Neural progenitor cell (in vitro differentiated cells): ENCODE data around the gene HYAL3. TPM values are rescaled to one million over a fixed set of nuclear protein-coding genes. Genes with fewer than 3 reads are reported as not detected.

Source experiments
- DNase-seq: peaks from one replicate; pipeline ENCODE4 v3.0.0-alpha.2; 2016; ENCODE audit warnings: low spot score
- H2AFZ ChIP-seq: fragments of 200-600 bp; sonication (generic); replicated peaks from 2 replicates; pipeline ENCODE4 v1.6.1; 2016; ENCODE audit warnings: antibody characterized with exemption
- H3F3A ChIP-seq: fragments of 200-600 bp; sonication (generic); 2 replicates; pipeline ENCODE4 v1.6.1; 2016; ENCODE audit warnings: antibody characterized with exemption, low read depth
- H3K27ac ChIP-seq: fragments of 200-600 bp; sonication (generic); 2 replicates; pipeline ENCODE4 v1.5.1; 2016; ENCODE audit warnings: mild to moderate bottlenecking
- H3K27me3 ChIP-seq: fragments of 200-600 bp; sonication (generic); 2 replicates; pipeline ENCODE4 v1.6.1; 2016; ENCODE audit warnings: mild to moderate bottlenecking, moderate library complexity
- H3K36me3 ChIP-seq: fragments of 200-600 bp; sonication (generic); 2 replicates; pipeline ENCODE4 v1.5.1; 2016
- H3K4me1 ChIP-seq: fragments of 200-600 bp; sonication (generic); 2 replicates; pipeline ENCODE4 v1.6.1; 2016; ENCODE audit warnings: mixed run types
- H3K4me2 ChIP-seq: fragments of 200-600 bp; sonication (generic); 2 replicates; pipeline ENCODE4 v1.6.1; 2016
- H3K4me3 ChIP-seq: fragments of 200-600 bp; sonication (generic); 2 replicates; pipeline ENCODE4 v1.5.1; 2016
- H3K79me2 ChIP-seq: fragments of 200-600 bp; sonication (generic); 2 replicates; pipeline ENCODE4 v1.6.1; 2016; ENCODE audit warnings: low read depth
- H3K9ac ChIP-seq: fragments of 200-600 bp; sonication (generic); 2 replicates; pipeline ENCODE4 v1.6.1; 2016
- H3K9me3 ChIP-seq: fragments of 200-600 bp; sonication (generic); 2 replicates; pipeline ENCODE4 v1.5.1; 2016; ENCODE audit warnings: low read depth
- H4K20me1 ChIP-seq: fragments of 200-600 bp; sonication (generic); 2 replicates; pipeline ENCODE4 v1.6.1; 2016; ENCODE audit warnings: low read depth
- H3K27ac Mint-ChIP-seq: 3 replicates; pipeline ENCODE4 v1.8.0; 2021; ENCODE audit warnings: mixed read lengths
- H3K27me3 Mint-ChIP-seq: 2 replicates; pipeline ENCODE4 v1.8.0; 2022; ENCODE audit warnings: low read depth, mild to moderate bottlenecking, inconsistent platforms, moderate library complexity, mixed read lengths; ENCODE audit not compliant: insufficient read depth
- H3K36me3 Mint-ChIP-seq: 3 replicates; pipeline ENCODE4 v1.8.0; 2021; ENCODE audit warnings: mixed read lengths
- H3K4me1 Mint-ChIP-seq: 3 replicates; pipeline ENCODE4 v1.8.0; 2021; ENCODE audit warnings: mixed read lengths
- H3K4me3 Mint-ChIP-seq: 3 replicates; pipeline ENCODE4 v1.8.0; 2021; ENCODE audit warnings: mild to moderate bottlenecking, moderate library complexity, mixed read lengths
- H3K9me3 Mint-ChIP-seq: 3 replicates; pipeline ENCODE4 v1.8.0; 2020; ENCODE audit warnings: mixed read lengths
- EZH2 ChIP-seq: fragments of 200-600 bp; sonication (generic); IDR thresholded peaks from 2 replicates; pipeline ENCODE4 v1.6.1; 2017; ENCODE audit warnings: antibody characterized with exemption, mild to moderate bottlenecking, moderate library complexity
- EZH2phosphoT487 ChIP-seq: fragments of 200-600 bp; sonication (generic); IDR thresholded peaks from 2 replicates; pipeline ENCODE4 v1.6.1; 2017; ENCODE audit warnings: antibody characterized with exemption
- total RNA-seq: library from RNA; depleted of rRNA; stranded (reverse); fragments of >200 nt; gene quantifications from 2 replicates; pipeline ENCODE4 v1.2.3, GENCODE V29; 2015; ENCODE audit warnings: low replicate concordance
- TF ChIP-seq, protein P1 (sequence below): fragments of 200-600 bp; sonication (generic); IDR thresholded peaks from 2 replicates; pipeline ENCODE4 v1.5.1; 2017; ENCODE audit warnings: antibody characterized with exemption, mild to moderate bottlenecking

Gene HYAL3
- total RNA-seq, 1 donor from 2014 or later = 2.2 TPM

DNA sequence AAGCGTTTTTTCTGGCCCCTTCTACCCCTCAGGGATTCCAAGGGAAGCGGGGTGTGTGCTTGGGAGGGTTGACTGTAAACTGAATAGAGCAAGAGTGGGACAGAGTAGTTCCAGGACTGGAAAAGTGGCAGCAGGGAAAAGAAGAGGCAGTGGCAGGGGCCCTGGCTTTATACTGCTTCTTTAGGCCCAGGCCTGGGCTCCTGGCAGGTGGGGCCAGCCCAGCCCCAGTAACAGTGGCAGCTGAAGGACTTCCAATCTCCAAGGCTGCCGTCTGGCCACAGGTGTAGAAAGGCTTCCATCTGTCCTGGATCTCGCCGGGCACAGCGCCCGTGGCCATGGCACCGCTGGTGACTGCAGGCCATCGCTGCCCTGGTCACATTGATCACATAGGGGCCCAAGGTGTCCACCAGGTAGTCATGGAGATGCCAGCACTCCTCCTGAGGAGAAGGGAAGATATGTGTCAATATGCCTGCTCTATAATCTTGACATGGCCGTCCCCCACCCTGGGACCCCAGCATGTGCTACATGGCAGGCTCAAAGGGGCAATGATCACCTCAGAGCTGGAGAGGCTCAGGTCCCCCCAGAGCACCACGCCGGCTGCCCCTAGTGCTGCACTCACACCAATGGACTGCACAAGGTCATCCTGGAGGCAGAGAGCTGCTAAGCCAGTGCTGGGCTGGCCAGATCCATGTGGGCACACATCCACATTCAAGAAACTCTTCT is 6.0 kb downstream of the HYAL3 start:
- peaks cover 16% of the 10 kb centered on the region for H3K4me1 Mint-ChIP-seq
- H3K4me2 ChIP-seq = peak overlapping the region; percentile 74
- H3K27me3 Mint-ChIP-seq = peaks cover 12% of the 10 kb centered on the region
- TF ChIP-seq EZH2 (no peak), EZH2phosphoT487 (no peak)
- TF ChIP-seq, protein P1, sequence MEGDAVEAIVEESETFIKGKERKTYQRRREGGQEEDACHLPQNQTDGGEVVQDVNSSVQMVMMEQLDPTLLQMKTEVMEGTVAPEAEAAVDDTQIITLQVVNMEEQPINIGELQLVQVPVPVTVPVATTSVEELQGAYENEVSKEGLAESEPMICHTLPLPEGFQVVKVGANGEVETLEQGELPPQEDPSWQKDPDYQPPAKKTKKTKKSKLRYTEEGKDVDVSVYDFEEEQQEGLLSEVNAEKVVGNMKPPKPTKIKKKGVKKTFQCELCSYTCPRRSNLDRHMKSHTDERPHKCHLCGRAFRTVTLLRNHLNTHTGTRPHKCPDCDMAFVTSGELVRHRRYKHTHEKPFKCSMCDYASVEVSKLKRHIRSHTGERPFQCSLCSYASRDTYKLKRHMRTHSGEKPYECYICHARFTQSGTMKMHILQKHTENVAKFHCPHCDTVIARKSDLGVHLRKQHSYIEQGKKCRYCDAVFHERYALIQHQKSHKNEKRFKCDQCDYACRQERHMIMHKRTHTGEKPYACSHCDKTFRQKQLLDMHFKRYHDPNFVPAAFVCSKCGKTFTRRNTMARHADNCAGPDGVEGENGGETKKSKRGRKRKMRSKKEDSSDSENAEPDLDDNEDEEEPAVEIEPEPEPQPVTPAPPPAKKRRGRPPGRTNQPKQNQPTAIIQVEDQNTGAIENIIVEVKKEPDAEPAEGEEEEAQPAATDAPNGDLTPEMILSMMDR = no peak
- H2AFZ ChIP-seq = no peak overlapping the region
- H3K9ac ChIP-seq = no peak overlapping the region
- no peaks in the 10 kb centered on the region for H3K9me3 Mint-ChIP-seq
- peak overlapping the region; percentile 92 for H3K27ac Mint-ChIP-seq
- no peaks in the 10 kb centered on the region for H3K27me3 ChIP-seq
- H3K27ac ChIP-seq = no peak overlapping the region
- no peaks in the 10 kb centered on the region for H3F3A ChIP-seq
- peaks cover 12% of the 10 kb centered on the region for H3K79me2 ChIP-seq
- H3K4me3 ChIP-seq = peak overlapping the region; percentile 77
- peak; percentile 1 for DNase-seq
- peaks cover under 1% of the 10 kb centered on the region for H4K20me1 ChIP-seq
- H3K4me1 ChIP-seq = peaks cover 13% of the 10 kb centered on the region
- peaks cover 1% of the 10 kb centered on the region for H3K36me3 Mint-ChIP-seq
- H3K4me3 Mint-ChIP-seq = peak overlapping the region; percentile 87
- H3K36me3 ChIP-seq = no peaks in the 10 kb centered on the region
- H3K9me3 ChIP-seq = no peaks in the 10 kb centered on the region

DNA sequence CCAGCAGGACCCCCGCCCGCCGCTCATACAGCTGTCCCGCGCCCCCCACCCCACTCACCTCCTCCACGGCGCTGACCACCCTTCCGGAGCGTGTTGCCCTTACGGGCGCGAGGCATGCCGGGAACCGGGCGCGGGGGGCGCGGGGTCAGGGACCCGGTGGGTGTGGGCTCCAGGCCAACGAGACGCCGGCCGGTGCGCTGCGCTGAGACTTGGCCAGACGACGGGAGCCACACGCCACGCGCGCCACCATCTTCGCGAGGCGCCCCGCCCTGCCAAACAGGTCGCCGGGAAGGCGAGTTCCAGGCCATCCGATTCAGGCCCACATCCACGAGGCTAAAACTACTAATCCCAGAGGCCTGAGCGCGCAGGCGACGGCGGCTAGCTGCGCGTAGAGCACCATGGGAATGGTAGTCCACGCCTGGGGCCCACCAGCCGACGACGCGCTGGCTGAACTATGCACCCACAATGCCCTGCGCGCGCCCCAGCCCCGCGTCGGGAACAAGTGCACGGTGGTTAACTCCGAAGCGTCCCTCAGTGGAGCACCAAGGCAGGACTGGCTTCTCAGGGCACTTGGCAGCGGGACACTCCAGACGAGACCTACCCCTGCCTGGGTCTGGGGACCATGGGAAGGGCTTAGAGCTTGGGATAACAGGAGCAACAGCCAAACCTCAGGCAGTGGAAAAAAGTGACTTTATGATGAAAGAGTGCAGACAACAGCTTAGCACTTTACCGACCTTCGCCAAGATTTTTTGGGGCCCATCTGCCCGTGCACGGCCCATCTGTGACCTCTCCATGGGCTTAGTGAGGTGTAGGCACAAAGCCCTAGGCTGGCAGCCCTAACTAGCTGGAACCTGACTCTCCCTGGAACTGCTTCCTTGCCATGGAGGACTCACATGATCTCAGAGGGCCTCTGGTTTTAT is 6.8 kb downstream of the HYAL3 start, which contains the start of gene IFRD2:
TSS of gene IFRD2 (minus strand) at position 271 of the 920 bp plus-strand sequence. CDS start at position 116, 155 bp downstream.
- peak within 1 kb of the TSS; percentile 92 for H3K27ac Mint-ChIP-seq
- Histone ChIP-seq H3K4me1 (peaks cover 13% of the 10 kb centered on the region), H4K20me1 (no peaks in the 10 kb centered on the region), H3K4me2 (peak within 1 kb of the TSS; percentile 99), H3K27me3 (no peaks in the 10 kb centered on the region), H3K36me3 (no peaks in the 10 kb centered on the region), H3K9me3 (no peaks in the 10 kb centered on the region), H3K4me3 (peak within 1 kb of the TSS; percentile 77), H3F3A (no peaks in the 10 kb centered on the region), H2AFZ (peak within 1 kb of the TSS; percentile 26), H3K79me2 (peaks cover 12% of the 10 kb centered on the region), H3K27ac (no peak within 1 kb of the TSS), H3K9ac (peak within 1 kb of the TSS; percentile 58)
- peaks cover 13% of the 10 kb centered on the region for H3K4me1 Mint-ChIP-seq
- no peaks in the 10 kb centered on the region for H3K9me3 Mint-ChIP-seq
- peaks cover 12% of the 10 kb centered on the region for H3K27me3 Mint-ChIP-seq
- peak within 1 kb of the TSS; percentile 87 for H3K4me3 Mint-ChIP-seq
- no peak for TF ChIP-seq EZH2
- TF ChIP-seq, protein P1 = no peak
- TF ChIP-seq EZH2phosphoT487 = no peak
- DNase-seq = peak; percentile 99
- H3K36me3 Mint-ChIP-seq = peaks cover 3% of the 10 kb centered on the region

DNA sequence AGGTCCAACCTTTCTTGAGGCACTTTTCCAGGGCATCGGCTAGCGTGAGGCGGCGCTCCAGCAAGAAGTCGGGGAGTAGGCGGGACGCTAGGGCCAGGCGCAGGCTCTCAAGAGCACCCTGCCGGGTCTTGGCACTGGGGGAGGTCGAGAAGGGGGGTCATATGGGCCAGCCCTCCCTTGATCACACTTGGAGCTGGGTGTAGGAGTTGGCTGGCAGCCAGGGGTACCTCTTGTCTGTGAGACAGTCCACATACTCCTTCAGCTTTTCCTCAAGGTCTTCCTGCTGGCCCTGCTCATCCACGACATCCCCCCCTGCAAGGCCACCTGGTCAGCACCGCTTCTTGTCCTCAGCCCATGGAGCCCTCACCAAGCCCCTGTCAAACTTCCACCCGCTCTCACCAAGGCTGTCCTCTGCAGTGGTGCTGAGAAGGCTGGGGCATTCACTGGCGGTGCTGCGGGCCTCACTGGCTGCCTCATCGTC is 9.0 kb downstream of the HYAL3 start:
- no peaks in the 10 kb centered on the region for H3K9me3 Mint-ChIP-seq
- H3K36me3 Mint-ChIP-seq = peaks cover 2% of the 10 kb centered on the region
- peaks cover 9% of the 10 kb centered on the region for H3K27me3 Mint-ChIP-seq

More for the DNA sequence above, 9.0 kb downstream of the HYAL3 start:
- H3K4me3 Mint-ChIP-seq = peak overlapping the region; percentile 57
- no peaks in the 10 kb centered on the region for H3K9me3 ChIP-seq
- no peak overlapping the region for H3K27ac Mint-ChIP-seq
- H2AFZ ChIP-seq = no peak overlapping the region
- no peaks in the 10 kb centered on the region for H3K36me3 ChIP-seq
- DNase-seq = no peak
- H3K4me2 ChIP-seq = no peak overlapping the region
- H3F3A ChIP-seq = peaks cover 4% of the 10 kb centered on the region
- H3K79me2 ChIP-seq = peaks cover 12% of the 10 kb centered on the region
- H3K4me1 ChIP-seq = peaks cover 13% of the 10 kb centered on the region
- H4K20me1 ChIP-seq = no peaks in the 10 kb centered on the region
- no peak overlapping the region for H3K4me3 ChIP-seq
- TF ChIP-seq, protein P1 = no peak
- no peak for TF ChIP-seq EZH2
- no peaks in the 10 kb centered on the region for H3K27me3 ChIP-seq
- peaks cover 17% of the 10 kb centered on the region for H3K4me1 Mint-ChIP-seq
- H3K9ac ChIP-seq = no peak overlapping the region
- no peak overlapping the region for H3K27ac ChIP-seq
